Epithelial cell of prostate (primary cell): ENCODE measurements around the gene USP47.

Experiments
- DNase-seq: peaks from one replicate; pipeline ENCODE4 v3.0.0-alpha.2; 2011; ENCODE audit warnings: low read depth, low spot score
- H3K27ac ChIP-seq: fragments of 450-650 bp; 2 replicates; pipeline ENCODE4 v1.5.1; 2017; ENCODE audit warnings: mild to moderate bottlenecking

Gene USP47

DNA sequence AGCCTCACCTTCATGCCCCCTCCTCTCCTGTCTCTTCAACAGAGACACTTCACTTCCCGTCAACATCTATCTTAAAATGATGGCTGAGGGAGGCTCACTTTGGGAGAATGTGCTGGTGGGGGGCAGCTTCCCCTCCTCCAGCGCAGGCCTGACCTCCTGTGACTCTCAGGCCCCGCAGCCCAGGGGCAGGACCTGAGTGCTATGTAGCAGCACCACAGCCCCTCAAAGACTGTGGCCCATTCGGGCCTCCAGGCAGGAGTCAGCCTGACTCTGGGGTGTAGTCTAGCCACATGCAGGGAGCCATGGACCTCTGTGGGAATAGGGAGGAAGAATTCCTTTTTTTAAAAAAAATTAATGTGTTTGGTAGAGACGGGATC lies 123.0 kb downstream of the USP47 start:
- H3K27ac ChIP-seq, result no peak overlapping the region
- DNase-seq, result no peak

GRCh38 chr11:11965192-11965591 lies 123.4 kb downstream of the USP47 start:
- DNase-seq, result no peak
- no peak overlapping the region for H3K27ac ChIP-seq

GRCh38 chr11:11965656-11966353 lies 124.0 kb downstream of the USP47 start:
- no peak for DNase-seq

DNA sequence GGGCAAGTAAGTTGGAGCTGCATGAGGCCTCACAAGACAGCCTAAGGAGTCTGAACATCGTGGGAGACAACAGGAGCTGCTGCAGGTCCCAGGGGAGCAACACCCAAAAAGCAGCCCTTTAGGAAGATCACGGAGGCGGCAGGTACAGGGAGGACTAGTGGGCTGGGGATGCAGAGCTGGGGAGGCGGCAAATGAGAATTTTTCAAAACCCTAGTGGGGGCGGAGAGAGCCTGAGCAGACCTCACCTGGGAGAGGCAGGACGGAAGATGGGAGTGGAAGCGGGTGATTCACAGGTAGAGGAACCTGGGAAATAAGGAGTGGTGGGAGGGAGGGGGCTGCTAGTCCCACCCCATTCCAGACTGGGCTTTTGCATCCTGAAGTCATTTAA lies 124.6 kb downstream of the USP47 start:
- no peak overlapping the region for H3K27ac ChIP-seq
- DNase-seq, result no peak

More at GRCh38 chr11:11965656-11966353, 124.0 kb downstream of the USP47 start:
- H3K27ac ChIP-seq, result no peak overlapping the region

GRCh38 chr11:11966826-11967668 lies 125.3 kb downstream of the USP47 start:
- no peak overlapping the region for H3K27ac ChIP-seq
- DNase-seq, result no peak

GRCh38 chr11:11967669-11968510 lies 126.1 kb downstream of the USP47 start:
- H3K27ac ChIP-seq, result no peak overlapping the region
- DNase-seq, result no peak

DNA sequence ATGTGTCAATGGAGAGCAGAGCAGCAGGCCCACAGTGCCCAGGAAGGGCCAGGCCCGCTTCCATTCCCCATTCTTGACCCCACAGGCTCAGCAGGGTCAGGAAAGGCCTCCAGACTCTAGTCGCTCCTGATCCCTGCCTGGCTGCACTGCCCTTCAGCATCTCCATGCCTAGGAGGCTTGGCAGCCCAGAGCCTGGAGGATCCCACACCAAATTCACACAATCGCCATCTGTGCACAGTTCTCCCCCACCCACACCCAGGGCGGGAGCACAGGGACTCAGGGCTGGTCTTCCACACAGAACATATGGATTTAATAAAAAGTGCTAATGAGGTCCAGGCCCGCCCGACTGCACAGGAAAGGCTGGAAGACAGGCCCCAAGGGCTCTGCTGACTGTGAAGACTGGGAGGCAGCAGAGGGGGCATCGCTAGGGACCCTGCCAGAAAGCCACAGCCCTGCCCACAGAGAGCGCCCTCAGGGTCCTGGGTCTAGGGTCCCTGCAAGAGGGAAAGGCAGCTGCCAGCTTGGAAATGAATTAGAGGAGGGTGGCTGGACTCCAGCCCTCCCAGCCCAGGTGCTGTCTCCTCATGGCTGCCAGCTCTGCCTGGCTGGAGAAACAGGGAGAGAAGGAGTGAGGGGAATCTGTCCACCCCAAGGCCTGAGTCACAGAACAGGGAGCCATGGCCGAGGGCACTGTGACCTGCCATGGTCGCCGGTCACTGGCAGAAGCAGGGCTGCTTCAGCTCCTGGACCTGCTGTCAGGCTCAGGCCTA lies 126.9 kb downstream of the USP47 start:
- H3K27ac ChIP-seq, result no peak overlapping the region
- no peak for DNase-seq

GRCh38 chr11:11969380-11970215 lies 127.8 kb downstream of the USP47 start:
- H3K27ac ChIP-seq, result no peak overlapping the region
- DNase-seq, result no peak

DNA sequence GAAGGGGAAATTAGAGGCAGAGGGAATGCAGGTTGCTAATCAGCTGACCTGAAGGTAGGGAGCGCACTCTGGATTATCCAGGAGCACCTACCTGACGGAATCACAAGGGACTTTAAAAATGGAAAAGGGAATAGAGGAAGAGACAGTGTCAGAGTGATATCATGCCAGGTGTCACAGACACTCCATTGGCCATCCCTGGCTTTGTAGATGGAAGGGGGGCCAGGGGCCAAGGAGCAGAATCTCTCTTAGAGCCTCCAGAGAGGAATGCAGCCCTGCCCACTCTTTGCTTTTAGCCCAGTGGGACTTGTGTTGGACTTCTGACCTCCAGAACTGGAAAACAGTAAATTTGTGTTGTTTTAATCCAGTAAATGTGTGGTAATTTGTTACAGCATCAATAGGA lies 128.8 kb downstream of the USP47 start:
- no peak for DNase-seq
- no peak overlapping the region for H3K27ac ChIP-seq

DNA sequence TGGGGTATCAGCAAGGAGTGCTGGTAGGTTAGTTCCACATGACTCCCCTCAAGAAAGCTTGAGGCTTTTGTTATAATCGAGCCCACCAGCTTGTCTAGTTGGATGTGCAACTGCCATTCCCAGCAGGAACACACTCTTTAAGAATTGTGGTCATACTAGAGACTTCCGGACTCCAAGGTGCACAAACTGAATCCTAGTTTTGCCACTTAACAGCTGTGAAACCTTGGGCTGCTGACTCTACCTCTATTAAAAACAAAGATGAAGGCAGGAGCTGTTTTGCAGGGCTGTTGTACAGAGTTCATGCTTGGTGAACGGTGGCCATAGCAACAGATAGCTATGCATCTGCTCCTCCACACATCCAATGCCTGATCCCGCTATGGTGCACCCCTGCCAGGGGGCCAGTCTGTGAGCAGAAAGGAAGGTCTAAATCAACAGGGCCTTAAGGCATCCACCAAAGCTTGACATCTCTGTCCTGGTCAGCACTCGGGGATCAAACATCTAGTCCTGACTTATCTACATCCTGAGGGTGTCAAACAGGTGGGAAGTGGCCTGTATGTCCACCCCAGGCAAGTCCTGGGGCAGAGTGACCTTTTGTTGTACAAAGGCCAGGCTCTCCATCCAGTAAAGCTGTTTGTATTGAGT lies 130.3 kb downstream of the USP47 start:
- no peak overlapping the region for H3K27ac ChIP-seq
- no peak for DNase-seq

DNA sequence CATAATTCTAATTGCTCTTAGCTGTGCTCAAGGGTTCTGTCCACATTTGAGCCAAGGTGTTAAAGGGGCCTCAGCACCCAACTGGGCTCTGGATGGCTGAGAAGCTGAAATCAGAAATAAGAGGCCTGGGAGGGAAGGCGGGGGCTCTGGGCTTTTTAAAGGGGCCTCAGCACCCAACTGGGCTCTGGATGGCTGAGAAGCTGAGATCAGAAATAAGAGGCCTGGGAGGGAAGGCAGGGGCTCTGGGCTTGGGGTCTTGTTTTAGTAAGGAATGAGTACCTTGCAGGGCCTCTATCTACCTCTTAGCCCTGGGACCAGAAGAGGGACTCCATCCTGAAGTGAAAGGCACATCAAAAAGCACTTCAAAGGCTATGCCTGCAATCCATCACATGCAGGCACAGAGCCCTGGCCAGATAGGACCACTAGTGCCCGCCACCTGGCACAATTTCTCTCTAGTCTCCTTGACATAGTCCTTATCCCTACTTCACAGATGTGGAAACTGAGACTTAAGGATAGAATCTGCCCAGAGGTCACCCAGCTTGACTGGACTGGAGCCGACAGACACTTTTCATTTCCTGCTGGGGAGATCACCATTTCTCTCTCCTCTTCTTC lies 131.1 kb downstream of the USP47 start:
- H3K27ac ChIP-seq, result no peak overlapping the region
- no peak for DNase-seq

DNA sequence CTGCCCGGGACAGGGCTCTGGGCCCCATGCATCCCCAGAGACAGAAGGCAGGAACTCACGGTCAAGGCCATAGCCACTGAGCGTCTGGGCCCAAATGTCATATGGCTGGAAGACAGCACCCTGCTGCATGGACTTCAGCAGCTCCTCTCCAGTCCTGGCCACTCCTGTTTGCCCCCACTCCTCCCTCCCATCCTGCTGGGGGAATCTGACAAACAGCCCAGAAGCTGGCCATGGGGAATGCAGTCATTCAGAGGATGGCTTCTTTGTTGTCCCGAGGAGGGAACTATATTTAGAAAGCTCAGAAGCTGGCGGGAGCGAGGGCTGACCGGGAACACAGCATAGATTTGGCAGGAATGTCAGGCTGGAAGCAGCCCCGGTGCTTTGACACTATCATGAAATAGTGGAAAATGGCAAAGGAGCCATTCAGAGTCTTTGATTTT lies 131.6 kb downstream of the USP47 start:
- no peak for DNase-seq
- no peak overlapping the region for H3K27ac ChIP-seq

DNA sequence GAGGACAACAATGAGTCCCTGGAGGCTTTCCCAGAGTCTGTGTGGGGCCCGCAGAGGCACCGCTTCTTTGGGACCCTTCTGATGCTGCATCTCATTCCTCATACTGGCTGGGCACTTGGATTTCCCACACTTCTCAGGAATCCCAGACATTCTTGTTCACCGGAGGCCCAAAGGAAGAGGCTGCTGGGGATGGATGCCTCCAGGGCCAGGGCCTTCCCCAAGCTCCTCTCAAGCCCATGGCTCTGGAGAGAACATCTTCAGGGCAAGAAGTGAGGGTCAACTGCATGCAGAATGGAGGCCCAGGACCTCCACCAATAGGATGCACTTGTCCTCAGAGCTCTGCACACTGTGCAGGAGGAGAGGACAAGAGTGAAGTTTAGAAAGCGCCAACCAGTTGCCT lies 132.1 kb downstream of the USP47 start:
- DNase-seq, result no peak
- H3K27ac ChIP-seq, result no peak overlapping the region

- DNase-seq, result no peak
- H3K27ac ChIP-seq, result no peak overlapping the region
Observed at GRCh38 chr11:11975201-11976092, 133.7 kb downstream of the USP47 start.

DNA sequence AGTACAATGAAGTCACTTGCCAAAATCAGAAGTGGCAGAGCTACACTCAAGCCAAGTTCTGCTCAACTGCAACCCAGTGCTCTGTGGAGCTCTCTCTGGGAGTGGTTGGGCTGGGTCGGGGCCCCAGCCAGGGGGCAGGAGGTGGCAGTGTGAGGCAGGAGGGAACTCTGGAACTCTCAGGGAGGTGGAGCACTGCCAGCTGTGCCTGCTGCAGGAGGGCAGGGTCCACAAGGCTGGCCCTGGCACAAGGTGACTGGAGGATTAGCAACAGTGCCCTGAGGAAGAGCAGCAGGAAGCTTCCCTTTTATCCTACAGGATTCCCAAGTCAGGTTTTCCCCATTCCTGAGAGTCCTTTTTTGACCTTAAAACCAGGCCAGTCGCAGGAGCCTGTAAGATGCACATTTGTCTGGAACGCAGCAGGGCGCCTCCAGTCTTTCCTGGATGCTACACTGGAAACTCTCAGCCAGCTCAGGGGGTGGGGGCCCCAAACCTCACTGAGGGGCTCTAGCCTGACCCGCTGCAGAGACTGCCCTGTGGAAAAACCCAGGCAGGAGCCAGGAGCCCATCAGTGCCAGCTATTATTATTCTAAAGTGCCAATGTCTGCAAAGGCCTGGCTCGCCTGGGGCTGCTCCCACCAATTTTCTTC lies 134.8 kb downstream of the USP47 start:
- H3K27ac ChIP-seq, result peak overlapping the region; percentile 78

GRCh38 chr11:11977206-11977938 lies 135.6 kb downstream of the USP47 start:
- DNase-seq, result no peak
- peak overlapping the region; percentile 78 for H3K27ac ChIP-seq

More for the DNA sequence above, 134.8 kb downstream of the USP47 start:
- no peak for DNase-seq
